GM19372 (cell line): Measurements from ENCODE around the gene PERM1.
"Not testable (repeated sequence)": the region's sequence is repeated elsewhere in the genome, so short reads cannot be mapped to it uniquely, and the experiment has no call there.

ENCODE experiments used
- ATAC-seq: cut with Tn5 transposase; IDR thresholded peaks from one replicate; pipeline ENCODE4 v1.9.1; 2021; ENCODE audit warnings: mild to moderate bottlenecking, low read depth, moderate library complexity; ENCODE audit not compliant: unreplicated experiment

PERM1 gene

DNA sequence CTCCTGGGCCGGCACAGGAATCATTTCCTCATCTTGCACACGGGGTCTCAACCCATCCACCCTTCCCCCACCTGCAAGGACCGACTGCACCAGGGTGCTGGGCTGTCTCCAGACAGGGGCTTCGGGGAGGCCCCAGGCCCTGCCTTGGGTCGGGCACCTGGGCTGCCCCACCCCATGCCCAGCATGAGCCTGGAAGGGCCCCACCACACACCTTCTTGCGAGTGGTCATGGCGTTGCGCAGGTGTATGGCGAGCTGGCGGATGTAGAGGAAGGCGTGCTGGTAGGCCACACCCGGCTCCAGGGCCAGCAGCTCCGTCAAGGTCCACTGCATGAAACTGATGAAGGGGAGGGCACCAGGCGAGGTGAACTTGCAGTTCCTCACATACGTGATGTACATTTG lies 29.7 kb downstream of the PERM1 start:
- no peak for ATAC-seq

GRCh38 chr1:951364-951763 lies 30.5 kb downstream of the PERM1 start:
- no peak for ATAC-seq

DNA sequence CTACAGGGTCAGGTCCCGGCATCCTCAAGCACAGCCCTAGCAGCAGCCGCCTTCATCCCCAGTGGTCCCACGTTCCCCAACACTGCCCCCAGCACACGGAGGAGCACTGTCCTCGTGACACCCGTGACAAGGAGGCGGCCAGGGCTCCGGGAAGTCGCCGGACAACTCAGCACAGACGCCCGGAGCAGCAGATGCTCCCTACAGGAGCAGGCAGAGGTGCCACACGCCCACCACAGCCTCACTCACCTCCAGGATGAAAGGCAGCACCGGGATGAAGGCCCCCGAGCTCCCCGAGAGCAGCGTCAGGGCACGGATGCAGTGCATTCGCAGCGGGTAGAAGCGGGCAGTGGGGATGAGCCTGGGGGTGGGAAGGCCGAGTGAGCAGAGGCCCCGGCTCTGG lies 31.0 kb downstream of the PERM1 start:
- ATAC-seq, result no peak

DNA sequence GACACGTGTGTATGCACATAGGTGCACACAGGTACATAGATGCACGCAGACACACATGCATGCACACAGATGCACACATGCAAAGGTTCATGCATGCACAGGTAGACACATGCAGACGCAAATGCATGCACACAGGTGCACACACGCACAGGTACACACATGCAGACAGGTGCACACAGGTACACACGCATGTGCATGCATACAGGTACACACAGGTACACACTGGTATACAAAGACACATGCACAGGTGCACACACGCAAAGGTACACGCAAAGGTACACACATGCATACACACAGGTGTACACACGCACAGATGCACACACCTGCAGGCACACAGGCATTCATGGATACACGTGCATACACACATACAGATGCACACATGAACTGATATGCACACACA lies 31.6 kb downstream of the PERM1 start:
- no peak for ATAC-seq

GRCh38 chr1:947958-948357 lies 33.9 kb downstream of the PERM1 start:
- no peak for ATAC-seq

- ATAC-seq, result not testable (repeated sequence)
Observed at GRCh38 chr1:946811-947210, 35.1 kb downstream of the PERM1 start.

- no peak for ATAC-seq
Observed at GRCh38 chr1:945688-946556, 36.0 kb downstream of the PERM1 start.

DNA sequence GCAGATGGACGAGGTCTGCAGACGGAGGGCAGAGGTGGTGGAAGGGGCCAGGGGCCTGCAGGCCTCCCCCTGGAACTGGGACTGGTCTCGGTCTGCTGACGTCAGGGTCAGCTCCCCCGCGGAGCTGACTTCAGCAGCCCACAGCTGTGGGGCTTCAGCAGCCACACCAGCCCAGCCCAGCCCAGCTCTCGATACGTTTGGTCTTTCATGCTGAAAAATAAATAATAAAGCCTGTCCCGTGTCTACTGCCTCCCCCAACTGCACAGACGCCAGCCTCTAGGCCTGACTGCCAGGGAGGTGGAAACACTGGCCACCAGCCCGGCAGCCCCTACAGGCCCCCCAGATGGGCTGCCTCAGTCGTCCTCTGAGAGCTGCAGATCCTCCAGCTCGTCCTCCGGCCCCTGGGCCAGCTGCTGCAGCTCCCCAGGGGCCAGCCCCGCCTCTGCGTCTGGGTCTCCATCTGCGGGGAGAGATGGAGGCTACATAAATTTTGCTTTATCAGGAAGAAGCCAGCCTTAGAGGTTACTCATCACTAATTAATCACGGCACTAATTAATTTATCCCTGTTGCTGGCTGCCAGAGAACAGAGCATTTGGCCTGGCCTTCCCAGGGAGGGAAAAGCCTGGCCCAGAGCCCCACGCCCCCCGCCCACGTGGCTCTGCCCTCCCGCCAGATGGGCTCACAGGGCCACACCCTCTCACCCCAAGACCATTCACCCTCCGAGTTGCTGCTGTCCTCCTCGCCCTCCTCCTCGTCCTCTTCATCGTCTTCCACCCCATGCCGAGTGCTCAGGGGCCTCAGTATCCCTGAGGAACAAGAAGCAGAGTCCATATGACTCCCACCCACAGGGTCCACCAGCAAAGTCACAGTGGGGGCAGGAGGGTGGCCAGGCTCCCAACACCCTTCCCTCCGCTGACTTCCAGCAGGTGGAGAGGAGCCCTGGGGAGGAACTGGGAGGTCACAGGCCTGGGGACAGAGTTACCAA lies 37.3 kb downstream of the PERM1 start:
- ATAC-seq, result no peak

DNA sequence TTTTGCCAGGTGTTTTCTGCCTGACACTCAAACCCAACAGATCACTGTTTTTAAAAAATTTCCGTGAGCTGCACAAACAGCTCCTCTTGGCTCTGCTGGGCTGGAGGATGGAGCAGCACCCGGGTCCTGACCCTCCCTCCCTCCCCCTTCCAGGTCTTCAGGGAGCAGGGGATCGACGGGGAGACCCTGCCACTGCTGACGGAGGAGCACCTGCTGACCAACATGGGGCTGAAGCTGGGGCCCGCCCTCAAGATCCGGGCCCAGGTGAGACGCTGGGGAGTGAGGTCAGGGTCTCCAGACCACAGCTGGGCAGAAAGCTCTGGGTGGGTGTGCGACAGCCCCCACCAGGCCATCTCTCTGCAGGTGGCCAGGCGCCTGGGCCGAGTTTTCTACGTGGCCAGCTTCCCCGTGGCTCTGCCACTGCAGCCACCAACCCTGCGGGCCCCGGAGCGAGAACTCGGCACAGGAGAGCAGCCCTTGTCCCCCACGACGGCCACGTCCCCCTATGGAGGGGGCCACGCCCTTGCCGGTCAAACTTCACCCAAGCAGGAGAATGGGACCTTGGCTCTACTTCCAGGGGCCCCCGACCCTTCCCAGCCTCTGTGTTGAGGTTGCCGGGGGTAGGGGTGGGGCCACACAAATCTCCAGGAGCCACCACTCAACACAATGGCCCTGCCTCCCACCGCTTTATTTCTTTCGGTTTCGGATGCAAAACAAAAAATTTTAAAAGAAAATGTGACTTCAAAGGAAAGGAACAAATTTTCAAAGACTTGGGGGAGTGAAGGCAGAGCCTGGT lies 38.1 kb downstream of the PERM1 start:
- ATAC-seq, result no peak

GRCh38 chr1:942864-943533 lies 38.9 kb downstream of the PERM1 start:
- no peak for ATAC-seq

GRCh38 chr1:942411-942821 lies 39.5 kb downstream of the PERM1 start:
- ATAC-seq, result no peak

GRCh38 chr1:941588-942383 lies 40.1 kb downstream of the PERM1 start:
- ATAC-seq, result no peak

GRCh38 chr1:941015-941587 lies 40.8 kb downstream of the PERM1 start:
- ATAC-seq, result no peak

GRCh38 chr1:940107-941014 lies 41.5 kb downstream of the PERM1 start:
- ATAC-seq, result no peak

DNA sequence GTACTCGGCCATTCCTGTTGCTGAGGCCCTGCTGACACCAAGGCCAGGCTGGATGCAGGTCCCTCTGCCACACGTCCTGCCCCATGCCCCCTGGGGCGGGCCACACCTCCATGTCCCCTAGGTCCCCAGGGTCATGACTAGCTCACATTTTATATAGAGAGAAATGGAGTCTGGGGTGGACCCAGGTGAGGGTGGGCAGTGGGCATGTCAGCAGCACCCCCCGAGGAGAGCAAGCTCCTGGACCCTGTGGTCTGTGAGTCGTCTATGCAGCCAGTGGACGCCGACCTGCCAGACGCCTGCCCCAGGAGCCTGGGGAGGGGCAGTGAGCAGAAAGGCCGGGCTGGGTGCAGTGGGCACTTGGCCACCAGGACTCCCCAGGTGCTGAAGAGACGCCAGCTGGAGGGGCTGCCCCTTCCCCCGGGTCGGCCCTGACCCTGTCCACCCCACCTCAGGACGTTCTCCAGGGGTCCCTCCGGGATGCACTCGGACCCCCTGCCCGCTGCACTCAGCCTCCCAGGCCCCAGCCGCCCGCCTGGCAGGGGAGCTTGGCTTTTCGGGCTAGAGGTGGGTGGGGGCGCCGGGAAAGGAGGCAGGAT lies 42.3 kb downstream of the PERM1 start:
- ATAC-seq, result no peak

GRCh38 chr1:938711-939489 lies 43.0 kb downstream of the PERM1 start:
- ATAC-seq, result no peak
